Measurements from ENCODE around the gene SLC6A13.
"Not testable (repeated sequence)": the region's sequence is repeated elsewhere in the genome, so short reads cannot be mapped to it uniquely, and the experiment has no call there.

The SLC6A13 gene

DNA sequence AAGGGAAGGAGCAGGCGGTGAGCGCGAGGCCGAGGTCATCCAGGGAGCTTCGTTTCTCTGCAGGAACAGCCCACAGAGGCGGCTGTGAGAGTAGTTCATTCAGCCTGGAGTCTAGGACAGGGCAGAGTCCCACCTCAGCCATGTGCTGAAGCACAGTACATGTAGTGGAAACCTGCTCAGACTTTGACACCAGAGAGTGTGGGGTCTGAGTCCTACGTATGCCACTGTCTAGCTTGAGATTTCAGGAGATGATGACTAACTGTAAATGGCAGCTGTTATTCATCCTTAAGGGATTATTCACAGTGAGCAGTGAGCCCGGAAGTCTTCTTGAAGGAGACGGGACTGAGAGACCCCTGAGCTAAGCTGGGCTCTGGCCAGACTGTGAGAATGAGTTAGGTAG, 938 bp upstream of the SLC6A13 start:
- peak; percentile 71 for DNase-seq

DNA sequence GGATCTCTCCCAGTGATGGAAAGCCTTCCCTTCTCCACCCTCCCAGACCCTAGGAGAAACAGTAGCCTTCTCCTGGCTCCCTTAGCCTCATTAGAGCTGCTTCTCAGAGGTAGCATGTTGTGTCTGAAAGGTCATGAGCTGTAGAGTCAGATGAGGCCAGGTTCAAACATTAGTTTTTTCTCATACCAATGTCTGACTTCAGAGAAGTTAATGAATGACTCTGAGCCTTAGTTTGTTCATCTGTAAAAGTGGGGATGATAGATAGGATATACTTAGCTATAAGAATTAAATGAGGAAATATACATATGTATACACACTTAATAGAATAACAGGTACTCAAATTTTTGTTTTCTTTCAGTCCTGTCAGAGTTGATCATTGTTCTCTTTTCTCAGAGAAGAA, 523 bp downstream of the SLC6A13 start:
- no peak for DNase-seq

DNA sequence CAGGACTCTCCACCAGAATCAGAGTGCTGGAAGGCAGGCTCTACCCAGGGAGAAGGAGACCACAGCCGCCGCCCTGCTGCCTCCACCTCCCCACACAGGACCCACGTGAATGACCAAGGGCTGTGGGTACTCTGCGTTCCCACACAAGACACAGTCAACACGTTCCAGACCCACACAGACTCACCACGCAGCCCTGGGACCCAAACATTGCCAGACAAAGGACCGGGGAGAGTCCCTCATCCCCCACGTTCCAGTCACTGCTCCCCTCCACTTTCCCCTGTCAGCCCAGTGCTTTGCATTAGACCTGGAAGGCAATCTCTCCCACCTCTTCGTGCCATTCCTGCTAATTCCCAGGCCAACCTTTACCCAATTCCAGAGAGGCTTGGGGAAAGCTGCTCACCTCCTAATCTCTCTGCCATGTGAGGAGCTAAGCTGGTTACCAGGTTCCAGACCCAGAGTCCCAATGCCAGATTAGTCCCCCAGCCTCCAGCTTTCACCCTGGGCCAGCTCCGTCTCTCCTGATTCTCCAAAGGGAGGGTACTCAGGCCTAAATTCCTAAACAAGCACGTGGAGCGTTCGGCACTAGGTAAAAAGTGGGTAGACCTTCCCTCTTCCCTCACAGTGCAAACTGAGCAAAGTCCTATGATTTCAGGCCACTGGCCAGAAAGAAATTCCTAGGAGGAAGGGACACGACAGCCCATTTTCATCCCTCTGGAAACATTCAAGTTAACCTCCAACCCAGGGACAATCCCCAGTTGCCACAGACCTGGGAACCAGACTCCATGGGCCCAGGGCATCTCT, 4.9 kb downstream of the SLC6A13 start:
- no peak for DNase-seq

DNA sequence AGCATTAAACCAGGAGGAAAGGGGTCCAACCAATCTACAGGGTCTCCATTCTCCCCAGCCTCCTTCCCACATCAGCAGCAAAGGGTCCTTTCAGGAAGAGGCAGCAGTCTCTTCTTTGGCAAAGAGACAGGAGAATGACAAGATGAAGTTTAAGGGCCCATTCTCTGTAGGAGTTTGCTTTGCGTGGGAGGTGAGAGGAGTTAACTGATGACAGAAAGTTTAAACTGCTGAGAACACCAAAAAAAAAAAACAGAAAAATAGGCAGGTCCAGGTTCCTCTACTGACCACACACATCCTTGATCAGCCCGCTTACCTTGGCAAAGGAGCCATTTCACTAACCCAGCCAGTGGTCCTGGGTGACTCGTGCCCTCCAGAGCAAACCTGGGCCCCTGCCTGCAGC, 5.7 kb downstream of the SLC6A13 start:
- DNase-seq = no peak

DNA sequence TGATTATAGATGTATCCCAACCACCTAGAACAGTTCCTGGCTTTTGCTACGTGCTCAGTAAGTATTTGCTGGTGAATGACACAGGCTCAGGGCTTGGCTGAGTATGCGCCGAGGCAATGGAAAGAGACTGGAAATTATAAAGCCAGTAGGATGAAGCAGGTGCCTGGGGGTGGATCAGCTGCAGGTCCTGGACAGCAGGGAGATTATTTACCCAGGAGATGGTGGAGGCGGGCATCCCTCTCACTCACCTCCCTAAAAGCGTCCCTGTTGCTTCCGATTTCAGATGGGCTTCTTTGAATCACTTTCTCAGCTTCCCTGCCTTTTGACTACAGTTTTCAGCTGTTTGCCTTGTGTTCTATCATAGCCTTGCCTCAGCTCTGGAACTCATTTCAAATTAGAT, 6.4 kb downstream of the SLC6A13 start:
- no peak for DNase-seq

DNA sequence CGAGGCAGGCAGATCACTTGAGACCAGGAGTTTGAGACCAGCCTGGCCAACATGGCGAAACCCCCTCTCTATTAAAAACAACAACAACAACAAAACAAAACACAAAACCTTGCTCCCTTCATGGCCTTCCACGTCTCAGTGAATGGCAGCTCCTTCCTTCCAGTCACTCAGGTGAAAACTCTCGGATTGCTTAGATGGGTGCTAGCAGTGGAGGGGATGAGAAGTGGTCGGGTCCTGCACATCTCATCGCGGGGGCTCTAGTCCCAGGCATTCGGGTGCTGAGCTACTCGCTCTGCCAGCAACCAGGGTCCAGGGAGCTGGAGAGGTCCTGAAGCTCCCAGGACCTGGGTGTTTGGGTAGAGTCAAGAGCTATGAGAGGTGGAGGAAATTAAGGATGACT, 7.7 kb downstream of the SLC6A13 start:
- no peak for DNase-seq

DNA sequence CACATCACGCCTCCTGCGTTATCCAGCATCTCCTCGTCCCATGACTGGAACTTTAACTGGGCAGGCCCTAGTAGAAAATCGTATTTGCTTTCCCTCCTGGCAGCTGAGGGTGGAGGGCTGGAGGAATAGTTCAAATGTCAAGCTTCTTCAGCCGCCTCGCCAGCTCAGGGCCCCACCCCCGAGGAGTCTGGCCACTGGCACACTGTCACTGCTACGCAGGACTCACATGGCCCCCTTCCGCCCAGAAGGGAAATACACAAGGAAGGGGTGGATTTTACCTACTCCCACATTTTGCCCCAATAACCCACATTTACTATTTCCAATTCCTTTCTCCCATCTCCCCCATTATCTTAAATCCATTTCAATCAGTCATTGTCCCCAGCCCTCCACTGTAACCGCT, 8.6 kb downstream of the SLC6A13 start:
- no peak for DNase-seq

DNA sequence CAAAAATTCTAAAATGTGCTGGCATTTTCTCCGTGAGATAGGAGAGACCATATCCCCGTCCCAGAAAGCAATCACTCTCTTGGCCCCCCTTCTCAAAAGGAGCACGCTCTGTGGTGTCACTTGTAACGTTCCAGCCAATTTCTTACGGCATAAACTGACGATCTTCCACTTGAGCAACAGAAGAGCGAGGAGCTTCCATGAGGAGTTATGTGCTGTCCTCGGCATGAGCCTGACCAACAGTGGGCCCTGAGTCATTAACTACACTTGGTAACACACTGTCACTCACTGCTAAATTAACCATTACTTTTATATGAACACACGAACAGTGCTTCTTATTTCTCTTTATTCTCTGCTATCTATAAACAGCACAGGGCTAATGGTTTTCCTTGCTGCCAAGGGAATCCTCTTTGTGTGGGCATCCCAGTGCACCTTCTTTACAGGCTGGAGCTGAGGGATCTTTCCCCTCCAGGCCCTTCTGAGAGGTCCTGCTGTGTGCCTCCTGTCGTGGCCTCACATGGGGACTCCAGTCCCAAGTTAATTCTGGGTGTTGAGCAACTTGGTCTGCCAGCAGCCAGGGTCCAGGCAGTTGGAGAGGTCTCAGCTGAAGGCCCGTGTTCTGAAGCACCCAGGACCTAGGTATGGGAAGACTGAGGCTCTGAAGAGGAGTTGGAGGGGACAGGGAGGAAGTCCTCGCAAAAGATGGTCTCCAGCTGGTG, 9.4 kb downstream of the SLC6A13 start:
- DNase-seq = no peak

DNA sequence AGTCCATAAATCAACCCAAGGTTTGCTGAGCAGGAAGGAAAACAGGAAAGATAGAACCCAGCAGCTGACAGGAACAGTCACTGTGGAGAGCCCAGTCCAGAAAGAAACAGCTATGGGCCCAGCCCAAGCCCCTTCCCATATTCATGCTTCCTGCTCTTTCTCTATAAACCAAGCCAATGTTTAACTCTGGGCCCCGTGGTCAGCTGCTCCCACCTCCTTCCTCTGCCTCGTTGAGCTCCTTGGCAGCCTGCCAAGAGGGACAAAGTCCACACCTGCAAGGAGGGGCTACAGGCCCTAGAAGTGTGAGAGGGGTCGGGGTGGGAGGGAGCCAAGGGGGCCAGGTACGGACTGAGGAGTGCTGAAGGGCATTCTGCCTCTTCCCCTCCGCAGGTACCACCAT, 10.0 kb downstream of the SLC6A13 start:
- no peak for DNase-seq

DNA sequence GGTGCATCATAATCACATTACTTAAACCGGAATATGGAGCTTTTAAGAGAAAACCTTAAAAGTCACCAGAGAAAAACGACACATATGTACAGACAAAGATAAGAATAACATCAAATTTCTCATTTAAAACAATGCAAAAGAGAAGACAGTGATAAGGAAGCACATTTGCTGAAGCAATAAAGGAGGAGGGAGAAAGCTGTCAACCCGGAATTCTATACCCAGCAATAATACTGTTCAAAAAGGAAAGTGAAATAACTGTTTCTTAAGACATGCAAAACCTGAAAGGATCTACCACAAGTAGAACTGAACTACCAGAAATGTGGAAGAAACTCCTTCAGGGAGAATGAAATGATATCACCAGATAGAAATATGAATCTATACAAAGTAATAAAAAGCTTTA, 15.4 kb downstream of the SLC6A13 start:
- no peak for DNase-seq

DNA sequence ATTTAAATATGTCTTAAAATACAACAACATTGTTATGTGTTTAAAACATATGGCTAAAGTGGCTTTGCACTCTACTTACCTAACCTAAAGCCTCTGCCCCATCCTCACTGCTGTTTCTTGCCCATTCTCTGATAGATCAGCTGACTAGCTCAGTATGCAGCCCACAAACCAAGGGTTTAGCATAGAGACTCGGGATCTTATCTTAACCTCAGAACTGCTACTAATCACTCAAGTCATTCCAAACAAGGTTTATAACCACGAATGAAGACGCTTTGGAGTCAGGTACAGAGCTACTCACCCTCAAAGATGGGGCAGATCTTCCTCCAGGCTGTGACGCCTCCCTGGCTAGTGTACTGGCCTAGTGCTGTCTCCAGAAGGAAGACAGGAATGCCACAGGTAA, 19.3 kb downstream of the SLC6A13 start:
- DNase-seq = no peak

DNA sequence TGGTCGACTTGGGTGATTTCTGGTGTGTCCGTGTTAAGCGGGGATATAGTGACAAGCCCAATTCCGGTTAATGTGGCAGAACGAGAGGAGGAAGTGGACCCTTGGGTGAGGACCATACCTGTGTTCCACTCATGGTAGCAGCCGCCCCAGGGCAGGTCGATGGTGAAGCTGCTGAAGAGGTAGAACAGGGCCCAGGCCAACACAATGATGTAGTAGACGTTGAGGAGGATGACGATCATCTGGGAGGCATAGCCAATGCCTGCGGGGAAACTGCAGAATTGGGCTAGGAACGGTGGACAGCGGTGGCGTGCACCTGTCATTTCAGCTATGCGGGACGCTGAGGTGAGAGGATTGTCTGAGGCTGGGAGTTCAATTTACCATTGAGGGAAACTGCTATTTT, 20.1 kb downstream of the SLC6A13 start:
- no peak for DNase-seq

DNA sequence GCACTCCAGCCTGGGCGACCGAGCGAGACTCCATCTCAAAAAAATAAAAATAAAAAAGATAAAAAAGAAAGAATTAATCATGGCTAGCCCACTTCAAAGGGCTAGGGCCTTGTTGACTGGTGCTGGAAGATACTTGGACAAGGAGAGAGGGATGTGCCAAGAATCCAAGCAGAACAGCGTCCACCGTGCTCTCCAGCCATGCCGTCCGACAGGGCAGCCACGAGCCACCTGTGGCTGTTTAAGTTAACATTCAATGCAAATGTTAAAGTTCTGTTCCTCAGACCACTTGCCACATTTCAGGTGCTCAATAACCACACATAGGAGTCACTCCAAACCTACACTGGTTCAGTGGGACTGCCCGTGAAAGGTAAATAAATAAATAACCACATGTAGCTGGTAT, 21.4 kb downstream of the SLC6A13 start:
- DNase-seq = no peak

DNA sequence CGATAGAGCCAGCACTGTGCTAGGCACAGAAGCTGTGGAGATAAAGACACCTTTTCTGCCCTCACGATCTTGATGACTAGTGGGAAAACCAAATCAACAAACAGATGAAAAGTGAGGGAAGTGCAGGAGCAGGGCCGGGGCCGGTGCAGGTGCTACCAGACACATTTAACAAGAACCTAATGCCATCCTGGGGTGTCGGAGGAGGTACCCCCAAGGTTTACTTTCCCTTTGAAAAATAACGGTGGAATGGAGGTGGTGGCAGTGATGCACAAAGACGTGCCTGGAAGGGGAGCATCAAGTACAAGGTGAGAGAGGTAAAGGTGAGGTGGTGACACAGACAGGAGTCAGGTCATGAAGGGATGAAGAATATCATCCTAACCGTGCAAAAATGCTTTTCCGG, 22.1 kb downstream of the SLC6A13 start:
- no peak for DNase-seq

DNA sequence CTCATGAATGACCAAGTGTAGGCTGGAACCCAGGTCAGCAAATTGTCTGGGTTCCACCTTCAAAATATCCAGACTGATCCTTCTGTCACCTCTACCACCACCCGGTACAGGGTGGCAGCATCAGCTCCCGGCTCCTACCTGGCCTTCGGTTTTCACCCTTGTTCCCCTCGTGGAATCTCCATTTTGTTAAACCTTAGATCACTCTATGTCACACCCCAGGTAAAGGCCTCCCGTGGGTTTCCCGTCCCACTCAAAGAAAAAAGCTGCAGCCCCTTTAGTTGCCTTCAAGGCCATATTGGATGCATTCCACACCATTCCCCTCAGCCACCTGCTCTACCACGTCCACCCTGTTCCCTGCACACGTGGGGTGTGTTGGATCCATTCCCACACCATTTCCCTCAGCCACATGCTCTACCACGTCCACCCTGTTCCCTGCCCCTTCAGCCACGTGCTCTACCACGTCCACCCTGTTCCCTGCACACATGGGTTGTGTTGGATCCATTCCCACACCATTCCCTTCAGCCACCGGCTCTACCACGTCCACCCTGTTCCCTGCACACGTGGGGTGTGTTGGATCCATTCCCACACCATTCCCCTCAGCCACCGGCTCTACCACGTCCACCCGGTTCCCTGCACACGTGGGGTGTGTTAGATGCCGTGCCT, 23.8 kb downstream of the SLC6A13 start:
- DNase-seq = no peak

DNA sequence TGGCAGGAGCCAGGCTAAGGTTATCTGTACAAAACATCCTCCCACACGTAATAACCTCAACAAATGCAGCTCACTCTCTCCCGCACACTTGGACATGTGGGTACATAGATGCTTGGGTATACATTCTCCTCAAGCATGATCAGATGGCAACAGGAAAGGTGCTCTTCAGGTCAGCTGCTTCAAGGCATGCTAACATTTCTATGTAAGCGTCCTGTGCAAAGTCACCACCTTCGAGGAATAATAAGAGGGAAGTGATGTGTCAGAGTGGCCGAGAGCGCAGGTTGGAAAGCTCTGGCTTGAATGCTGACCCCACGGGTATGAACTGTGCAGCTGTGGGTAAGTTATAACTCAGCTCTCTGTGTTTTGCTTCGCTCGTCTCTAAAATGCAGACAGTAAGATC, 24.5 kb downstream of the SLC6A13 start:
- DNase-seq = no peak

DNA sequence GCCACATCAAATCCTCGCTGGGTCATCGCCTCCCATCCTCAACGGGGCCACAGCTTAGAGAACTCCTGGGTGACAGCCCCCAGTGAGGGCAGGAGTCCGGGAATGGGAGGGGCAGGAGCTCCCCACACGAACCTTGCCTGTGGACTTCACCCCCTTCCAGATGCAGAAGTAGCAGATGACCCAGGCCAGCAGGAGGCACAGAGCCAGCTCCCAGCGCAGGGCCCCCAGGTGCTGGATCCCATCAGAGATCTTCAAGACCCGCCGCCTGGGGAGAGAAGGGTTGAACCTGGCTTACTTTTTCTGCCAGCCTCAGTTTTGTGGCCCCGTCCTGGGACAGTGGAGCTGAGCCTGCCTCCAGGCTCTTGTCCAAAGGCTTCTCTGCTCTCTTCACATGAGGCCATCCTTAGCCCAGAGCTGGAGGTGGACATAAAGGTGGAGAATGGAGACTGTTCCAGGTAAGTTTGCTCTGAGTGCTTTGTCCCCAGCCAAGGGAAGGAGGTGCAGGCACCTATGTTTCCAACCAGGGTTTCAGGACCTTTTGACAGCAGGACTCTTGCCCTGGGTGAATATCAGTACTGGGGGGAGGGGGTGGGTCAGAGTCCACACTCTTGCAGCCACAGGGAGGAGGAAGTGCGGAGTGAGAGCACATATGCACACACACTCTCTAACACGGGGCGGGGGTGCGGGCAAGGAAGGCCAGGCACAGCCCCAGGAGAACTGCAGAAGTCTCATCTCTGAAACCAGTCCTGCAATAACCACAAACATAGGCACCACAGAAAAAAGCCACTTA, 25.4 kb downstream of the SLC6A13 start:
- no peak for DNase-seq

DNA sequence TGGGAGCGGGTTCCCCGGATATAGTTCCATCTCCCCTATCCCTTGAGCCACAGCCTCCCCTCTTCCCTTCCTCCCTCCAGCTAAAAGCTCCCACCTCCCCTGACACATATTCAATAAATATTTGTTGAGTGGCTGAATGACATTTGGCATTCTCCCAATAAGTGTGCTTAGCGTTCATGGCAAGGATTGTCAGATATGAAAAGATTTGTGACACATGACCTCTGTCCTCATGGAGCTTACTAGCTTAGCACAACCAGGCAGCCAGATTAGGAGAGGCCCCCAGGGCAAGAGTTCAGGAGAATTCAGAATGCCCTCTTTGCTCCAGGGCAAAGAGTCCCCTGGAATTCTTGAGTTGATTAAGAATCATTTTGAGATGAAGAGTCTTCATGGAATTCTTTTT, 26.2 kb downstream of the SLC6A13 start:
- DNase-seq = no peak

DNA sequence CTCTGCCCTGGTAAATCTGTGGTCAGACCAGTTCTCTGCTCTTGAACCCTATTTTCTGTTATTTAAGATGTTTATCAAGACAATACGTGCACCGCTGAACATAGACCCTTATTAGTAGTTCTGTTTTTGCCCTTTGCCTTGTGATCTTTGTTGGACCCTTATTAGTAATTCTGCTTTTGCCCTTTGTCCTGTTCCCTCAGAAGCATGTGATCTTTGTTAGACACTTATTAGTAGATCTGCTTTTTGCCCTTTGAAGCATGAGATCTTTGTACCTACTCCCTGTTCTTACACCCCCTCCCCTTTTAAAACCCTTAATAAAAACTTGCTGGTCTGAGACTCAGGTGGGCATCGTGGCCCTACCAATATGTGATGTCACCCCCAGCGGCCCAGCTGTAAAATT, 26.7 kb downstream of the SLC6A13 start:
- not testable (repeated sequence) for DNase-seq

DNA sequence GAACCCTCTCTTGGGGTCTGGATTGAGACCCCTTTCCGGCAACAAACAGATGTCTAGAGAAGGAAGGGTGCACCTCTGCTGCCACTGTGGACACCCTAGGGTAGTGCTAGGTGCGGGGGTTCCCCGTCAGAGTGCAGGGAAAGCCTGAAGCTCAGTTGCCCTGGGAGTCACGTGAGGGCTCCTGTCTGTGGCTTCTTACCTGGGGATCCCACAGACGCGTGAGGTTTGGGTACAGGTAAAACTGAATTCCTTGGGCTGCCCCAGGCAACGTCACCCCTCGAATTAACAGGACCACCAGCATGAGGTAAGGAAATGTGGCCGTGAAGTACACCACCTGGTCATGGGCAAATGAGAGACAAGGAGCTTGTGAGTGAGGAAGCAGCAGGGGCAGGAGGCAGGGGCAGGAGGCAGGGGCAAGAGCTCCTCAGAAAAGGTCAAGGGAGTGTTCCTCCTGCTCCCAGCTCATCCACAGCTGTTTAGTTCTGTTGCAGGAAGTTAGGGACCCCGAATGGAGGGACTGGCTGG, 27.7 kb downstream of the SLC6A13 start:
- DNase-seq = no peak

DNA sequence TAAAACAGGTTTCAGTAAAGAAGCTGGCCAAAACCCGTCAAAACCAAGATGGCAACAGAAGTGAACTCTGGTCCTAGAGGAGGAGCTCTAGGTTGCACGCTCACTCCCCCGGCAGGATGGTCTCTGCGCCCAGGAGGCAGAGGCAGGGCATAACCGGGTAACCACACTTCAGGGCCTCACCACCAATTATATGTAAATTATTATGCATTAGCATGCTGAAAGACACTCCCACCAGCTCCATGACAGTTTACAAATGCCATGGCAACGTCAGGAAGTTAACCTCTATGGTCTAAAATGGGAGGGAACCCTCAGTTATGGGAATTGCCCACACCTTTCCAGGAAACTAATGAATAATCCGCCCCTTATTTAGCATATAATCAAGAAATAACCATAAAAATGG, 28.6 kb downstream of the SLC6A13 start:
- no peak for DNase-seq

DNA sequence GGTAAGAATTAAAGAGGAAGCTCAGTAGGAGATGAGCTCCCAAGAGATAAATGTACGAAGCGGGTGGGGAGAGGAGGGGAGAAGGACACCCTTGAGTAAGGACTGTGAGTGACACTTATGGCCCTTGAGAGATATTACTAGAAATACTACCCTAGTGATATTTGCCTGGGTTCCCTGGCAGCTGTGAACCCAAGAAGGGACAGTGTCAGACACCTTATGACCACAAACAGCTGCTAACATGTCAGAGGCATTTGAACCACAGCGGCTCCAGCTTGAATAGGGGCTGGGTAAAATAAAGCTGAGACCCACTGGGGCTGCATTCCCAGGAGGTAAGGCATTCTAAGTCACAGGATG, 29.0 kb downstream of the SLC6A13 start:
- no peak for DNase-seq
